Activated CD8-positive, alpha-beta memory T cell treated with anti-CD3 and anti-CD28 coated beads for 36 hours (primary cell): ENCODE measurements around the gene STOX1. TPM values are rescaled to one million over a fixed set of nuclear protein-coding genes. Genes with fewer than 3 reads are reported as not detected.
"Not testable (repeated sequence)": the region's sequence is repeated elsewhere in the genome, so short reads cannot be mapped to it uniquely, and the experiment has no call there.

ENCODE experiments used
- CTCF ChIA-PET: fragments of 350-600 bp; sonication (Branson Sonifier 250); formaldehyde crosslinking; loops from one replicate; lab custom pipeline; 2021; ENCODE audit warnings: antibody characterized with exemption; lab: Charles Lee
- POLR2A ChIA-PET: fragments of 350-600 bp; sonication (Branson Sonifier 250); formaldehyde crosslinking; loops from one replicate; lab custom pipeline; 2021; ENCODE audit warnings: antibody characterized with exemption; lab: Charles Lee
- total RNA-seq, 2 experiments: library from RNA; stranded (reverse); gene quantifications; one replicate each; pipeline ENCODE4 v1.2.3, GENCODE V29; 2021

The STOX1 gene, protein sequence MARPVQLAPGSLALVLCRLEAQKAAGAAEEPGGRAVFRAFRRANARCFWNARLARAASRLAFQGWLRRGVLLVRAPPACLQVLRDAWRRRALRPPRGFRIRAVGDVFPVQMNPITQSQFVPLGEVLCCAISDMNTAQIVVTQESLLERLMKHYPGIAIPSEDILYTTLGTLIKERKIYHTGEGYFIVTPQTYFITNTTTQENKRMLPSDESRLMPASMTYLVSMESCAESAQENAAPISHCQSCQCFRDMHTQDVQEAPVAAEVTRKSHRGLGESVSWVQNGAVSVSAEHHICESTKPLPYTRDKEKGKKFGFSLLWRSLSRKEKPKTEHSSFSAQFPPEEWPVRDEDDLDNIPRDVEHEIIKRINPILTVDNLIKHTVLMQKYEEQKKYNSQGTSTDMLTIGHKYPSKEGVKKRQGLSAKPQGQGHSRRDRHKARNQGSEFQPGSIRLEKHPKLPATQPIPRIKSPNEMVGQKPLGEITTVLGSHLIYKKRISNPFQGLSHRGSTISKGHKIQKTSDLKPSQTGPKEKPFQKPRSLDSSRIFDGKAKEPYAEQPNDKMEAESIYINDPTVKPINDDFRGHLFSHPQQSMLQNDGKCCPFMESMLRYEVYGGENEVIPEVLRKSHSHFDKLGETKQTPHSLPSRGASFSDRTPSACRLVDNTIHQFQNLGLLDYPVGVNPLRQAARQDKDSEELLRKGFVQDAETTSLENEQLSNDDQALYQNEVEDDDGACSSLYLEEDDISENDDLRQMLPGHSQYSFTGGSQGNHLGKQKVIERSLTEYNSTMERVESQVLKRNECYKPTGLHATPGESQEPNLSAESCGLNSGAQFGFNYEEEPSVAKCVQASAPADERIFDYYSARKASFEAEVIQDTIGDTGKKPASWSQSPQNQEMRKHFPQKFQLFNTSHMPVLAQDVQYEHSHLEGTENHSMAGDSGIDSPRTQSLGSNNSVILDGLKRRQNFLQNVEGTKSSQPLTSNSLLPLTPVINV
- under 1 TPM; 0.34 to 0.40 TPM for total RNA-seq

DNA sequence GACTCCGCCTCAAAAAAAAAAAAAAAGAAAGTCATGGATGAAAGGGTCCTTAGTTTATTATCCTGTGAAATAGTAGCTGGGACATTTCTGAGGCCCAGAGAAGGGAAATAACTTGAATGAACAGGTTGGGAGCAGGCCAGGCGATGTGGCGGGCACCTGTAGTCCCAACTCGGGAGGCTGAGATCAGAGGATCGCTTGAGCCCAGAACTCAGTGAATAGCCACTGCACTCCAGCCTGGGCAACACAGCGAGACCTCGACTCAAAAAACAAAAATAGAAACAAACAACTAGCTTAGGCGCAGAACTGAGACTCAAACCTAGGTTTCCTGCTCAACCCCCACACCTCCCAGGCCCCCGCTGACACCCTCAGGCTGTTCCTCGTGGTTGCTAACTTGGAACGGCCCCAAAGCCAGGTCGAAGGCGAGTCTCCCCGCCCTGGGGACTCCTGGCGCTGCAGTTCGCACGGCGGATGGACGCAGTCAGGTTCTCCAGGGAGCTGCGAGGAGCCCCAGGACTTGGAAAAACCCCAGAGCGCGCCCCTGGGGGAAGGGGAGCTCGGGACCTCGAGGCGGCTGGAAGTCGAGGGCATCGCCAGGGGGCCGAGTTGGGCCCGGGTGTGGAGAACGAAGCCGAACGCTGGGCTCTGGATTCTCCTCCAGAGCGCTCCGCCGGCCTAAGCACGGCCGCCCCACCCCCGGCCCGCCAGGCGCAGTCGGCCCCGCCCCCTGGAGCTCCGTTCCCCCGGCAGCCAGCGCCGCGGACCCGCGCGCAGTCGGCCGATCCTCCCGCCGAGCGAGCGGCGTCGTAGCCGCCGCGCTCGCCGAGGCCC is at the start of gene STOX1:
STOX1 (plus strand) TSS at position 768 of the 828 bp plus-strand sequence. CDS start 93 bp downstream, outside the sequence.
- POLR2A ChIA-PET: interaction anchor here (0.6 to 0.8 kb wide), 3 partner anchors 10 to 74 kb away, joined by 3 read pairs; partner anchors contain the start of gene DDX50
- CTCF ChIA-PET: interaction anchor here (1.2 kb wide), 1 partner anchor 73 kb away, joined by 4 read pairs; no protein-coding TSS in a partner anchor

DNA sequence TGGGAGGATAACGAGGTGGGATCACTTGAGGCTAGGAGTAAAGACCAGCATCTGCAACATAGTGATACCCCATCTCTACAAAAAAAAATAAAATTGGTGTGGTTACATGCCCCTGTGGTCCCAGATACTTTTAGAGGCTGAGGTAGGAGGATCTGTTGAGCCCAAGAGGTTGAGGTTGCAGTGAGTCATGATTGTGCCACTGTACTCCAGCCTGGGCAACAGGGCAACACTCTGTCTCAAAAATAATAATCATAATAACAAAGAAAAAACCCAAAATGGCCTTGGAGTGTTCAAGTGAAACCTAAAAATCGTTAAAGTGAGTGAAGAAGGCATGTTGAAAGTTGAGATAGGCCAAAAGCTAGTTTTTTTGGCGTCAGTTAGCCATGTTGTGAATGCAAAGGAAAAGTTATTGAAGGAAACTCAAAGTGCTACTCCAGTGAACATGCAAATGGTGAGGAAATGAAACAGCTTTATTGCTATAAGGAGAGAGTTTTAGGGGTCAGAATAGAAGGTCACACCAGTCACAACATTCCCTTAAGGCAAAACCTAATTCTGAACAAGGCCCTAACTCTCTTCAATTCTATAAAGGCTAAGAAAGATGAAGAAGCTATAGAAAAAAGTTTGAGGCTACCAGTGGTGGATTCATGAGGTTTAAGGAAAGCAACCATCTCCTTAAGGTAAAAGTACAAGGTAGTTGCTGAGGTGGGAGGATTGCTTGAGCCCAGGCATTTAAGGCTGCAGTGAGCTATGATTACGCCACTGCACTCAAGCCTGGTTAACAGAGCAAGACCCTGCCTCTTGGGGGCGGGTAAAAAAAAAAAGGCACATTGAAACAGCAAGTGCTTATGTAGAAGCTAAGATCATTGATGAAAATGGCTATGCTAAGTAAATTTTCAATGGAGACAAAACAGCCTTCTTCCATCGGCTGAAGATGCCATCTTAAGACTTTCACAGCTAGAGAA is 45.4 kb upstream of the STOX1 start:
- ChIA-PET POLR2A (no interaction called here), CTCF (no interaction called here)

DNA sequence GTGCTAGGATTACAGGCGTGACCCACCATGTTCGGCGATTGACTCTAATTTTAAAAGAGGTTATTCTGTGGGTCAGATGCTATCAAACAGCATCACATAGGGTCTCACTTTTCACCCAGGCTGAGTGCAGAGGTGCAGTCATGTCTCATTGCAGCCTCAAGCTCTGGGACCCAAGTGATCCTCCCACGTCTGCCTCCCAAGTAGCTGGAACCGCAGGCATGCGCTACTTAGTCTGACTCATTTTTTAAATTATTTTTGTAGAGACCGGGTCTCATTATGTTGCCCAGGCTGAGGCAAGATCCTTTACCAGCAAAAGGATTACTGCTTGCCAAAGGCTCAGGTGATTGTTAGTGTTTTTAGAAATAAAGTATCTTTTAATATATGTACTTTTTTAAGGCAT is 42.9 kb upstream of the STOX1 start:
- CTCF ChIA-PET: no interaction called here

DNA sequence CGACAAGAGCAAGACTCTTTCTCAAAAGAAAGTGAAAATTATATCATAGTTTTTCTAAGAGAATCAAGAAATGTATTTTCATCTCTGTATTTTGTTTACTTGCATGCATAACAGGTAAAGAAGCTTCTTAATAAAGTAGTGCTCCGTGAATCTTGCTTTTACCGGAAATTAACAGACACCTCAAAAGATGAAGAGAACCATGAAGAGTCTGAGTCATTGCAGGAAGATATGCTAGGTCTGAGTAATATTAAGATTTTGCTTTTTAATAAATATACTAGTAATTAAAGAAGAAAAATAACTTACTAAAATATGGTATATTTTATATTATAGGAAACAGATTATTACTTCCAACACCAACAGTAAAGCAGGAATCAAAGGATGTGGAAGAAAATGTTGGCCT is 39.5 kb upstream of the STOX1 start:
- POLR2A ChIA-PET: interaction anchor here (0.6 kb wide), 1 partner anchor 113 kb away, joined by 3 read pairs; no protein-coding TSS in a partner anchor
- CTCF ChIA-PET: interaction anchor here (0.8 kb wide), 1 partner anchor 237 kb away, joined by 3 read pairs; no protein-coding TSS in a partner anchor

More for the DNA sequence above, 42.9 kb upstream of the STOX1 start:
- POLR2A ChIA-PET: no interaction called here

DNA sequence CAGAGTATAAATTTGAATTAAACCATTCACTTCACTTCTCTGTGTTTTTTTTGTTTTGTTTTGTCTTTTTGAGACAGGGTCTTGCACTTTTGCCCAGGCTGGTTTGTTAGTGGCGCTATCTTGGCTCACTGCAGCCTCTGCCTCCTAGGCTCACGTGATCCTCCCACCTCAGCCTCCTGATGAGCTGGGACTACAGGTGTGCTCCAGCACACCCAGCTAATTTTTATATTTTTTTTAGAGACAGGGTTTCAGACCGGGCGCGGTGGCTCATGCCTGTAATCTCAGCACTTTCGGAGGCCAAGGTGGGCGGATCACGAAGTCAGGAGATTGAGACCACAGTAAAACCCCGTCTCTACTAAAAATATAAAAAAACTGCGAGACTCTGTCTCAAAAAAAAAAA is 36.9 kb upstream of the STOX1 start:
- ChIA-PET CTCF (interaction anchor here (0.7 kb wide), 1 partner anchor 1123 kb away, joined by 3 read pairs; no protein-coding TSS in a partner anchor), POLR2A (no interaction called here)

DNA sequence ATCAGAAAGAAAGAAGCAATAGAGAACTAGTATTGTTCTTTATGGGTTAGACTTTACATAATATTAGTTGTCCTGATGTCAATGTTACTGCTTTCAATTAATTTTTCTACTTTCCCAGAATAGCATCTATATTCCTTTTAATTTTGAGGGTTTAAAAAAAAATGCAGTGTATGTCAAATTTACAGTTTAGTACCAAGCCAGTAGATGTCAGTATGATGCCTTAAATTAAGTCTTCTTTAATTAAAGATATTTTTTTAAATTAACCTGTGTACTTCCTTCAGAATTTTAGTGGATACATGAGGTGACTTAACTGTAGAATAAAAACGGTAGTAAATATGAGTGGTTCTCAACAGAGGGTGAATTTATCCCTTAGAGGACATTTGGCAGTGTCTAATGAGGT is 35.2 kb upstream of the STOX1 start:
- POLR2A ChIA-PET: no interaction called here
- CTCF ChIA-PET: no interaction called here

DNA sequence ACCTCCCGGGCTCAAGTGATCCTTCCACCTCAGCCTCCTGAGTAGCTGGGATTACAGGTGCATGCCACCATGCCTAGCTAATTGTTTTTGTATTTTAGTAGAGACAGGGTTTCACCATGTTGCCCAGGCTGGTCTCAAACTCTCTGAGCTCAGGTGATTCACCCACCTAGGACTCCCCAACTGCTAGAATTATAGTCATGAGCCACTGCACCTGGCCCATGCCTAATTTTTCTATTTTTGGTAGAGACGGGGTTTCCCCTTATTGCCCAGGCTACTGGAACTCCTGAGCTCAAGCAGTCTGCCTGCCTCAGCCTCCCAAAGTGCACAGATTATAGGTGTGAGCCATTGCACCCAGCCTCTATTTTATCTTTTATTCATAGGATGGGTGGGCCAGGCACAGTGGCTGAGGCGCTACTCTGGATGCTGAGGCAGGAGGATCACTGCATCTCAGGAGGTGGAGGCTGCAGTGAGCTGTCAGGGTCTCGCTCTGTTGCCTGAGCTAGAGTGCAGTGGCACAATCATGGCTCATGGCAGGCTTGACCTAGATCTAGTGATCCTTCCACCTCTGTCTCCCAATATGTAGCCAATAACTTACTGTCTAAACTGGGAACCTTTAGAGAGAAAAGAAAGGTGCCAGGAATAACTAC is 31.3 kb upstream of the STOX1 start:
- ChIA-PET CTCF (interaction anchor here (0.9 to 1.5 kb wide), 2 partner anchors 10 to 25 kb away, joined by 4 read pairs; no protein-coding TSS in a partner anchor), POLR2A (interaction anchor here (0.7 kb wide), 1 partner anchor 342 kb away, joined by 9 read pairs; no protein-coding TSS in a partner anchor)

DNA sequence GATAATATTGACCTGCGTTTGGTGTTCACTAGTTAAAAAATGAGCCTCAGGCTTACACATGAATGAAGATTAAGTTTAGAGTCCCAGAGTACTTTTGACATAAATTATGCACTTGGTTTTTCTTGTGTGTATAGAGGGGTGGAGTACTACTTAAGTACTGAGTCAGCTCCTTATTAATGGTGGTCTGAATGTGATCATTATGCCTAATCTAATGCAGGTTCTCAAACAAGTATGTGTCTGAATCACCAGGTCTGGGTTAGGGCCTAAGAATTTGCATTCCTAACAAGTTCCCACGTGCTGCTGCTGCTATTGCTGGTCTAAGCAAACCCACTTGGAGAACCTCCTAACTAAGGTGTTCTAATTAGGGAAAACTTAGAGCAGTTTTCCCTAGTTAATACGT is 30.7 kb upstream of the STOX1 start:
- ChIA-PET CTCF (interaction anchor here (1.5 kb wide), 1 partner anchor 10 kb away, joined by 4 read pairs; no protein-coding TSS in a partner anchor), POLR2A (no interaction called here)

DNA sequence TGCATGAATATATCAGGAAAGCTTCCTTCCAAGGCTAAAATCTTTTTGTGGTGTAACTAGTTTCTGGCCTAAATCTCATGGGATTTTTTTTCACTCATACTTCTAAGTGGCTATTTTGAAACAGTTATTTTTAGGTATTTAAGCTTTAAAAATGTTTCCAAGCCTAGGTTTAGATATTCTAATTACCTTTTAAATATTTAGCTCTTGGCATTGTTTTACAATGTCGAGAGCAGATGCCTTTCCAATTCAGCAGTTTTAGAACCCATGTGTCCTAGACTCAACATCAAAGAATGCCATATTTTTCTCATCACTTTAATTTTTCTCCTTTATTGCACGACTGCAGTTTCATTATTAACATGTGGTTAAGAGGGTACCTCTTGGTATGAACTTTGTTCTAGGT is 27.1 kb upstream of the STOX1 start:
- CTCF ChIA-PET: no interaction called here
- POLR2A ChIA-PET: no interaction called here

DNA sequence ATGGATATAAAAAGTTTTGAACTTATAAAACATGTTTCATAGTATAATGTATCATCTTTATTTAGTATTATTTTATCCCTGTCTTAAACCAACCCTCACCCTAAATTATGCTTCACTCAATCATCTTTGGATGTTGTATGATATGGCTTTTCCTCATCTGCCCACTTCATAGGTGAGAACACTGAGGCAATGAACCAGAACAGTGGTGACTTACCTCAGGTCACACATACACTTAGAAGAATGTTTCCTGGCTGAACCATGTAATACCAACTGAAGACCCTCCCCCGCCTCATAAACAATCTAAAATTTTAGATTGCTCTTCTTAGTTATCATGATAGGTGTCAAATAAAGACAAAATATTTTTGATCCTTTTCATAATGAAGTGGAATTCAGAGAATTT is 22.6 kb upstream of the STOX1 start:
- ChIA-PET CTCF (no interaction called here), POLR2A (interaction anchor here (0.5 kb wide), 1 partner anchor 9 kb away, joined by 3 read pairs; no protein-coding TSS in a partner anchor)

DNA sequence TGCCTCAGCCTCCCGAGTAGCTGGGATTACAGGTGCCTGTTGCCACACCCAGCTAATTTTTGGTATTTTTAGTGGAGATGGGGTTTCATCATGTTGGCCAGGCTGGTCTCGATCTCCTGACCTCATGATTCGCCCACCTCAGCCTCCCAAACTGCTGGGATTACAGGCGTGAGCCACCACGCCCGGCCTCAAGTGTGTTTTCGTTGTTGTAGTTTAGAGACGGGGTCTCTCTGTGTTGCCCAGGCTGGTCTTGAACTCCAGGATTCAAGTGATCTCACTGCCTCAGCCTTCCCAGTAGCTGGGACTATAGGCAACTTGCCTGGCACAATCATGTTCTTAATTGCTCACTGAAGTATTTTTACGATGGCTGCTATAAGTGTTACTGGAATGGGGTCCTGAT is 16.5 kb upstream of the STOX1 start:
- CTCF ChIA-PET, POLR2A ChIA-PET: not testable (repeated sequence)

DNA sequence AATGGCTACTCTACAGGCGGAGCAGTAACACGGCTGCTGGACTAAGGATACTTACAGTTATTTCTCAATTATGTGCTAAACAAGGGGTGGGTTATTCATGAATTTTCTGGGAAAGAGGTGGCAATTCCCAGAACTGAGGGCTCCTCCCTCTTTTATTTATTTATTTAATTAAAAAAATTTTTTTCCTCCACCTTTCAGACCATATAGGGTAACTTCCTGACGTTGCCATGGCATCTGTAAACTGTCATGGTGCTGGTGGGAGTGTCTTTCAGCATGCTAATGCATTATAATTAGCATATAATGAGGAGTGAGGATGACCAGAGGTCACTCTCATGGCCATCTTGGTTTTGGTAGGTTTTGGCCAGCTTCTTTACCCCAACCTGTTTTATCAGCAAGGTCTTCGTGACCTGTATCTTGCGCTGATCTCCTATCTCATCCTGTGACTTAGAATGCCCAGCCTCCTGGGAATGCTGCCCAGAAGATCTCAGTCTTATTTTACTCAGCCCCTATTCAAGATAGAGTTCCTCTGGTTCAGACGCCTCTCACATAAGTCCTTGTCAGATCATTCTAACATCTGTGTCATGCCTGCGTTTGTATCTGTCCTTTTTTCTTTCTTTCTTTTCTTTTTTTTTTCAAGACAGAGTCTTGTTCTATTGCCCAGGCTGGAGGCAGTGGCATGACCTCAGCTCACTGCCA is 15.9 kb upstream of the STOX1 start:
- POLR2A ChIA-PET: no interaction called here
- CTCF ChIA-PET: no interaction called here

DNA sequence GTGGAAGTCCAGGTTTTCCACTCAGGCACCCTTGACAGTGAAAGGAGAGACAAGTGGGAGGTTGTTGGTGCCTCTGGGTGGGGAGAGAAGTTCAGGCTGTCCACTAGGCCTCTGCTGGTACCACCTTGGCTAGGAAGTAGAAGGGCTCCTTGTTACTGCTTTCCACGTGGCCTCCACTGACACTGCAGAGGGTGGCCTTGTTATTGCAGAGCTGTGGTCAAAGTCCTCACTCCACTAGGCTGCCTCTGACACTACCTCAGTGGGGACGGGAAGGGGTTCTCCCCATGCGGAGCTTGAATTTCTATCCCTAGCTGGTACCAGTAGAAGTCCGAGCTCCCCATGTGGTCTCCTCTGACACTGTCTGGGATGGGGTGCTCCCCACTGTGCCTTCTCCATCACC is 14.9 kb upstream of the STOX1 start:
- CTCF ChIA-PET: interaction anchor here (1.5 kb wide), 1 partner anchor 16 kb away, joined by 4 read pairs; no protein-coding TSS in a partner anchor
- POLR2A ChIA-PET: no interaction called here

DNA sequence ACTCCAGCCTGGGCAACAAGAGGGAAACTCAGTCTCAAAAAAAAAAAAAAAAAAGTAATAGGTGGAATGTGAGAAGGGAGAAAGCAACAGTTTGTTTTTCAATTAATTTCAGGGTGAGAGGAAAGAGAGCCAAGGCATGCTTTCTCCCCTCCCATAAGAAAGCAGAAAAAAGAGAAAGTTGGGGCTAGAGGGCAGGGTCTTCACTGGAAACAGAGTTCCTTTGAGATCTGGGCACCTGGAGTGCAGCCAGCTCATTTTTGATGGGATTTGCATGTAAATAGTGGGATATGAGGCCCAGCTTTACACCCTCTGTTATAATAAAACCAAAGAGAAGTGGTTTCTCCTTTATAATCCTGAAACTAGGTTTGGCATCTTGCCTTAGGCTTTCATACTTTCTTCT is 13.8 kb upstream of the STOX1 start:
- CTCF ChIA-PET: interaction anchor here (0.7 to 1.5 kb wide), 3 partner anchors 11 to 470 kb away, joined by 3 to 5 read pairs (median 4); no protein-coding TSS in a partner anchor

DNA sequence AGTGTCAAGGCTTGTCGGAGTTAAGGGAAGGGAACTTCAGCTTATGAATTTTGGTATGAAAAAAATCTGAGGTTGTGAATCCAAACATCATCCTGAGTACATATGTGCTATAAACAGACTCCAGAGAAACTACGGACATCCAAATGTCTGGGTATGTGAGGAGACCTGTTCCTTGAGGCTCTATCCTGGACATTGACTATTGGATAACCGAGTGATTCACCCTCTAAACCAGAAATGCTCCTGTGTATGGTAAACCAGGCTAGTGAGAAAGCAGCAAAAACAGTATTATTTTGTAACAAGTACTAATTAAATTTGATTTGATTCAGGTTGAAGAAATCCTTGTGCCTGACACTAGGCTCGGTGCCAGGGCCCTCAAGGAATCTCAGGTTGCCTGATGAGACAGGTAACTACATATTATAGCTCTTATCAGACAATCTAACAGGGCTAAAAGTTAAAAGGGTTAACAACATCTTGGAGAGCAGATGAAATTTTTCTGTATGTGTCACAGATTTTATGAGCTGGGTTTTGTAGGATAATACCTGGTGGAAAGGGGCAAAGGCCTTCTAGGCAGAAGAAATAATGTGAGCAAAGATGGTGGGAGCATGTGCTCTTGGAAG is 10.4 kb upstream of the STOX1 start:
- ChIA-PET CTCF (interaction anchor here (0.9 kb wide), 1 partner anchor 62 kb away, joined by 3 read pairs; no protein-coding TSS in a partner anchor), POLR2A (no interaction called here)

More for the DNA sequence above, 13.8 kb upstream of the STOX1 start:
- POLR2A ChIA-PET: no interaction called here

DNA sequence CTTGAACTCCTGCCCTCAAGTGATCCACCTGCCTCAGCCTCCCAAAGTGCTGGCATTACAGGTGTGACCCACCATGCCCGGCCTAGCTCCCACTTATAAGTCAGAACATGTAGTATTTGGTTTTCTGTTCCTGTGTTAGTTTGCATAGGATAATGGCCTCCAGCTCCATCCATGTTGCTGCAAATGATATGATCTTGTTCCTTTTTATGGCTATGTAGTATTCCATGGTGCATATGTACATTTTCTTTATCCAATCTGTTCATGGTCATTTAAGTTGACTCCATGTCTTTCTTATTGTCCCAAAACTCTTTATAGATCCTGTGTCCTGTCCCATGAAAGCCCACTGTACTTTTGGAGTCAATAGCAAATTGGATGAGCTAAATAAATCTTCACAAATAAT is 7.0 kb upstream of the STOX1 start:
- CTCF ChIA-PET: not testable (repeated sequence)
- POLR2A ChIA-PET: interaction anchor here (0.7 kb wide), 1 partner anchor 46 kb away, joined by 6 read pairs; no protein-coding TSS in a partner anchor
